HG02571 (cell line): ENCODE data around the gene ITM2B.
"Not testable (repeated sequence)": the region's sequence is repeated elsewhere in the genome, so short reads cannot be mapped to it uniquely, and the experiment has no call there.

Experiments
- ATAC-seq: cut with Tn5 transposase; IDR thresholded peaks from one replicate; pipeline ENCODE4 v1.9.1; 2021; ENCODE audit warnings: mild to moderate bottlenecking, moderate library complexity; ENCODE audit not compliant: unreplicated experiment

Gene ITM2B

DNA sequence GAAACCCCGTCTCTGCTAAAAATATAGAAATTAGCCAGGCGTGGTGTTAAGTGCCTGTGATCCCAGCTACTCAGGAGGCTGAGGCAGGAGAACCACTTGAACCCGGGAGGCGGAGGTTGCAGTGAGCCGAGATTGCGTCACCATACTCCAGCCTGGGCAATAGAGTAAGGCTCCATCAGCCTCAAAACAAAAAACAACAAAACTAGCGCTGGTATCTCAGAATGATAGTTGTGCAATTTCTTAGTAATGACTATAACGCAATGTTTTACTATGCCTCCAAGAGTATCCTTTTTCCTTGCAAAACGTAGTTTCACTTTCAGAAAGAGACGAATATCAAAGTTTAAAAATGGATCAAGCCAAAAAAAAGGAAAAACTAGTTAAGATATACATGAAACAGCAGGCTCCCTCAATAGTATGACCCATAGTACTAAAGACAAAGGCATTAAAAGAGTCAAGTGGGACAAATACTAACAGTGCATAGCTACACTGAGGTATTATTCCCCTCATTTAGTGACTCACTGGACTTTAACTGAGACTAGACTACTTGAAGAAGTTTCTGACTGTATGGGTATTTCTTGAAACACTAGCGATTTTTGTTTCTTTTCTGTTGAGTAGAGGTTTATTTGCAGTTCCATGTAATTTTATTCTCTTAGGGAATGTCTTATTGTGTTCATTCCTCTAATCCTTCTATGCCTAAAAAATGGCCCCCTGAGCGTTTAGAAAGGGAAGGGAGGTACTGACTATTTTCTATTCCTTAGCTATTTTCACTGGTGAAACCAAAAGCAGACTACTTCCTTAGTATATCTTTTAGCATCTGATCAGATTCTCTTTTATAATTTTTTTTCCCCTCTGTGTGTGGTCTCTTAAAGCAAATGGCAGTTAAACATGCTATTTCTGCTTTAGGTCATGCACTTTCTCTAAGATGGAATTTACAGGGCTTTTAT lies 10.4 kb upstream of the ITM2B start:
- no peak for ATAC-seq

DNA sequence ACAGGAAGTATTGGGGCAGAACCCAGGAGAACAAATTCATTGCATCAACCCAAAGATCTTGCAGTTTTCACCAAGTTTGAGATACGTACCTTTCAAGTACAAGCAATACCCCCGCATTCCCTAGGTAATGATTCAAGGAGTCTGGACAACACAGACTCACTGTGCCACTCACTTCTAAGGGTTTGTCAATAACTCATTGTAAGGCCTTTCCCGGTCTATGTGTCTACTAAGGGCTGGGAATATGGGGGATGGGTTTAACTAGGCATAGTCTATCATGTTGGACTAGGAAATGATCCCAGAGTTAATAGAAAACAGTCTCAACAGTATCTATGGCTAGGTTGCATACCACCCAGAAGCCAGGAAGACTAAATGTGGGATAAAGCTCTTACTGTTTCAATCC lies 8.3 kb upstream of the ITM2B start:
- no peak for ATAC-seq

DNA sequence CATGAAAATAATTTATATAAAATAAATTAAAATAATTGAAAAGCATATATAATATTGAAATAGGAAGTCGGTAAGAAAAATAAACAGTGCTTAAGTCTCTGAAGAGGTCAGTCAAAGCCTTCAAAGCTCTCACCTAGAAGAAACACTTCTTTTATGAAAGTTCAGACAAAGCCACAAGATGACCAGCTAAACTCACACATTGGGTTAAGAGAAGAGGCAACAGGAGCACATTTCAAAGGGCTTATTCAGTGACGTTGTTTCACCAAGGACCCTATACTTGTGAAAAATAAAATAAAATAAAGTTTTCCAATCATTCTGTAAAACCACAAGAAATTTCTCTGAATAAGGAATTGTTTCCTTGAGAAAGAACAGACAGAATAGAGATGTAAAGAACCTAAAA lies 2.5 kb upstream of the ITM2B start:
- ATAC-seq: no peak

DNA sequence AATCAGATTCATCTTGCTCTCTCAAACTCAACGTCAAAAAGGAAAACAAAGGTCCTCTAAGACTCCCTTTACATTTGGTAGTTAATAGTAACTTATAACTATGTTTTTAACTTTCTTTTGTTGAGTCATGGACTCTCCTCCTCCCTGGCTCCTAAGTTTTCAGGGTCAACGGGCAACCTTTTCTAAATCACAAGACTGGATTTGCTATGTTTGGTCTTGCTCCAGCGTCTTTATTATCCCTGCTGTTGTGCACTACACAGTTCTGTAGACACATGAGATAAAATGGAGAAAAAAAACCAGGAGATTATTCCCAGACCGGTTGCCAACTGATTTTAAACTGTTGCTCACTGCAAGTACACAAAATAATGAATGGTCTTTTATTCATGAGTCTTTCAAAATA lies 1.9 kb upstream of the ITM2B start:
- no peak for ATAC-seq

DNA sequence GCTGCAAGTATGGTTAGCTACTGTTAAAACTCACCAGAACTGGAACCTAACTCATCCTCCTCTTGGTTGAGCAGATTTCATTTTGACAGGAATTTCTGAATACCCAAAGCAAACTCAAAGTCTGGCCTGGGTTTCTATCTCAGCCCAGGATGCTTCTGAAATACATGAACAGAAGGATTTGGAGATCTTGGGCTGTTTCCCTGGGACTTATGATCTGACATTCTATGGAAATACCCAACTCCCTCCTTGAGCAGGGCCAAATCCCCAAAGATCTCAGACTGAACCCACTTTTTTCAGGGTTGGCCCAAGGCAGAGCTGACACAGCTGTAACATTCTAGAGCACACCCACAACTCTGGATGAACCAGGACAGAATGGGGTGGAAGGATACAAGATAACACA lies 1.1 kb upstream of the ITM2B start:
- no peak for ATAC-seq

DNA sequence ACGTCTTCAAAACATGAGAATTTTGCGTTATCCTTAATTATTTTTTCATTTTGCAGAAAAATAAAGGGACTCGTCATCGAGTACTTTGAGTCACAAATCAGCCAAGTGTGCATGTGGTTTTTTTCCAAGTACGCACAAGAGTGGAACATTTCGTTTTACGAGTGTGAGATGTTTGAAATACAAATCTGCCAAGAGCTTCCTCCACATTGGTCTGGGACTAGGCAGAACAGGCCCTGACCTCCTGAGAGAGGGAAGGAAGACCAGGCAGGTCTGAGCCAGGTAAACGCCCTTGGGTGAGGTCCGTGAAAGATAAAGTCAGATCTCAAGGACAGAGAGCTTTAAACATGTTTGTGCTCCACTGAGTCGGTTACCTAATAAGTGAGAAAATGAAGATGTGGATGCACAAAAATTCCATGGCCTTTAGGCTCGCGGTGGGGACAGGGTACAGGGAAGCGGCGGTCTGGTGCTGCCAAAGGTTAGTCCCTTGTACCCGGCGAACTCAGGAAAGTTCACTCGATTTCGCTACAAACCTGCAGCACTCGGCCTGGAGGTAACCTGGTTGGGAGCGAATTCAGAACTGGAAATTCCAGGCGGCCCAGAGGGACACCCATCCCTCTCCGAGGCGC lies 473 bp upstream of the ITM2B start:
- peak; percentile 6 for ATAC-seq

DNA sequence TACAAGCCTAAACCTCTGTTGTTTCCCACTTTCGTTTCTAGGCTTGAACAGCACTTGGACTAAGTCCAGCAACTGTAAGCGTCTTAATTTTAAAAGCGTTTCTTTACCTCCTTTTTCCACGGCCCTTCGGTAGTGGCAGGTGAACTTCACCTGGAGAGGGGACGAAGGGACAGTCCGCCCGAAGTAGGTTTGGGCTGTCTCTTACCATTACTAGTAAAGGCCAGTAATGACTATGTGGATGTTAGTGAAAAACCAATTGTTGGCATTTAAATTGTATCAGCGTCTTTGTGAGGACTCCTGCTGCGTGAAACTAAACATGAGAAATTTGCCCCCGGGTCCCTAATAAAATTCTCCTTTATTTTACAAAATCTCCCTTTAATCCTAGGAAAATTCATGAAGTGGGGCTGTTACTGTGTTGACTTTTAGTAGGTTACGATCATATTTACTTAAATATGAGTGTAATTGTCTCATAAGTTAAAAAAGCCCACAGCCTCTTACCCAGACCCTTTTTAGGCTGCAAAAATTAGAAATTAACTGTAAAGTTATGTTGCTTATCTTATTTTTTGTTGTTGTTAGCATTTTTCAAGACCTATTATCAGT lies 983 bp downstream of the ITM2B start:
- no peak for ATAC-seq

DNA sequence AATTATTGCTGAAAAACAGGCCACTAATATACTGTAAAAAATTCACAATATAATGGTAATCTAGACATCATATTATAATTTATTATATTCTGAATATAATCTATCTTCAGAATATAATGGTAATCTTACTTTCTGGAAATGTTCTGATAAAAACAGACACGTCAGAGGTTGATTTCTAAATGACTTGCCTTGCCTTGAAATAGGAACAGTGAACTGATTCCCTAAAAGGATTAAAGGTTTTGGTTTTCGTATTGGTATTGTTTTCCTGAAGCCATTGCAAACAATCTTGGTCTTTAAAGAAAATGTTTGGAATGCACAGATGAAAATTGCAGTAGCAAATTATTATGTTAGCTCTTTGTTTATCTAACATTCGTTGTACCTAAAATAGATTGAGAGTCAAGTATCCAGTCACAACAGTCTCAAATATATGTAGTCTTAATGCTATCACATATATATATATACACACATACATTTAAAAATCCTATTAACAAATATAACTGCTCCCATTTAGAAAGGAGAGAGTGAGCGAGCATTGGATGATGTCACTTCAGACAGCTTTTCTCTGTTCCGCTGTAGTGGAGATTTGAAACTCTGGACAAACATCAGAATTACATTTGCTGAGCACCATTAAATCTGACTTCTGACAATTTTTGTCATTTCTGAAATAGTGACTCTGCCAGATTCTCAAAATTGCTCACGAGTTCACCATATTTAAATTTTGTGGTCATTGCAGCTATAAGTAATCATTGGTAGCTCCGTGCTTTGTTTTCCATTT lies 1.7 kb downstream of the ITM2B start:
- peak; percentile 43 for ATAC-seq

DNA sequence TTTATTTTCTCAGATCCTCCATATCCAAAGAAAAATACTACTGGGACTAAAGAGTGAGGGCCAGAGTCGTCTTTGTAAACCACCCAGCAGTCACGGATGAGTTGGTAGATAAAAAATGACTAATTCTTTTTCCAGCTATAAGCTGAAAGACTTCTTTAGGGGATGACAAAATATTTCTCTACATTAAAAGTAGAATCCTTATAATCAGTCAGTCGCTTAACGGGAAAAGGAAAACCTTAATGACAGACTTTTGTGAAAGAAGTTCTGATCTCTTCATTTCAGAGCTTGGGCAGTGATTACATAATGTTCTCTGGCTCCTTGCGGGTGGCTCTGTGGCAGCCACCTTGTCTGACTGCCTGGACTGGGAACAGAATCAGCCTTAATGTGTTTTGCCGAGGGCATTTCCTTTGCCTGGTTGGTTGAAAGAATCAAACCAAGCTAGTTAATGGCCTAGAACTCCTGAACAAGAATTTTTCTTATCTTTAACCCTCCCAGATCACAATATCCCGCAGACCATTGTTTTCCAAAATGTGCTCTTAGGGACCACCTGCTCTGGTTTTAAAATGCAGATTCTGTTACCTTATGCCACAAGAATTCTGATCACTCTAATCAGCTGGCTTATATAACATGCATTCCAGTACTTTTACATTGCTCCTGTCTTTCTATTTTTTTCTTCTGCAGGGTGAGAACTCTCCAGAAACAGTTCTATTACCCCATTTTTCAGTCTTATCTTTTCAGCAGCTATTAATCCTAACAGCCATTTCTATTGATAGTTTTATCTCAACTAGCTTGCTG lies 2.5 kb downstream of the ITM2B start:
- ATAC-seq: no peak

DNA sequence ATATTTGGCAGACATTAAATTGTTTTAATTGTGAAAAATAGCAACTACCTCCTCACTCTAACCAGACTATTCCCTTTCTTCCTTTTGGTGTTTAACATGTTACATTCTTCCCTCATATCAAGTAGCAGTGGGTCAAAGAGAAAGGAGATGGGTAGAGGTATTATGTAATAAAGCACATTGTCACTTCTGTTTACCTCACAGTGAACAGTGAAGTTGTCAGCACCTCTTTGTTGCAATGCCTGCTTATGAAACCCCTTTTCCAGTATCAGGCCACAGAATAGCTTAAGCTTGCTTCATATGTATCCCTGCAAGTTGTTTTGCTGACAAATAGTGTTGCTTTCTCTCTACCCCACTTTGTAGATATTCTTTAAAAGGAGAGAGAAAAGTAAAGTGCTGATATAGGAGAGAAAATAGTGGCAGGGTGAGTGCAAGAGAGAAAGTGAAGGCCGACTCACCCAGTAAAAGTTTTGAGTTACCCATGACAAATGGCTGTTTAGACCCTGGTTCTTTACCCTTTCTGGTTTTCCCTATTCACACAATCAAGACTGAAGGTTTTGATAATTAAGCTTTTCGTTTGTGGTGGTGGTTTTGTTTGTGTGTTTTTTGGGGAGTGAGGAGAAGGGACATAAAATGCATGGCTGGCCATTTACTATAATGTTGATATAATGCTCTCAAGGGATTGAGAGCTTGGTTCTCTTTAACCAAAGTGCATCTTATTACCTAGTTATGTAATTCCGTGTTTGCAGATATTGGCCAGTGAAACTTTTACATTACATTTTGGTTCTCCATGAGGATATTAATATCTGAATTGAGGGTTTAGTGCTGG lies 3.7 kb downstream of the ITM2B start:
- no peak for ATAC-seq

DNA sequence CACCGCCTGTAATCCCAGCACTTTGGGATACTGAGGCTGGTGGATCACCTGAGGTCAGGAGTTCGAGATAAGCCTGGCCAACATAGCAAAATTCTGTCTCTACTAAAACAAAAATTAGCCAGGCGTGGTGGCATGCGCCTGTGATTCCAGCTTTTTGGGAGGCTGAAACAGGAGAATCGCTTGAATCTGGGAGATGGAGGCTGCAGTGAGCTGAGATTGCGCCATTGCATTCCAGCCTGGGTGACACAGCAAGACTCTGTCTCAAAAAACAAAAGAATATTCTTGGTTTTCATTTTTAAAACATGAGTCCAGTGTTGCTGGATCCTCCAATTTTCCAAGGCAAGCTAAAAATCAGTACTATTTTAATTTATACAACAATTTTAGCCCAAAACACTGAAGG lies 6.4 kb downstream of the ITM2B start:
- ATAC-seq: not testable (repeated sequence)

DNA sequence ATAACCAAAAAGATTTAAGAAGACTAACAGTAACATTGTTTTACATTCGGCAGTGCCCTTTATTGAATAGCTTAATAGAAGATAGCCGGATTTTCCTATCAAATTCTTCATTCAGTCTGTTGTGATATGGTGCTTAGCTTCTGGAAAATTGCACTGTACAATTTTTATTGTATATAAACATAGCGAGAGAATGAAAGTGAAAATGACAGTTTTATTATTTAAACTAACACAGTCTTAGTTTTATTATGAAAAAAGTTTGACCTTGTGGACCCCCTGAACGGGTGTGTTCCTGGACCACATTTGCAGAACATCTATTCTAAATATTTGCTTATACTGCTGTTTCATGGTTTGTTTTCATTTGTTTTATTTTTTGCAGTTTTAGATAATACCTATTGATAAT lies 8.6 kb downstream of the ITM2B start:
- ATAC-seq: no peak

DNA sequence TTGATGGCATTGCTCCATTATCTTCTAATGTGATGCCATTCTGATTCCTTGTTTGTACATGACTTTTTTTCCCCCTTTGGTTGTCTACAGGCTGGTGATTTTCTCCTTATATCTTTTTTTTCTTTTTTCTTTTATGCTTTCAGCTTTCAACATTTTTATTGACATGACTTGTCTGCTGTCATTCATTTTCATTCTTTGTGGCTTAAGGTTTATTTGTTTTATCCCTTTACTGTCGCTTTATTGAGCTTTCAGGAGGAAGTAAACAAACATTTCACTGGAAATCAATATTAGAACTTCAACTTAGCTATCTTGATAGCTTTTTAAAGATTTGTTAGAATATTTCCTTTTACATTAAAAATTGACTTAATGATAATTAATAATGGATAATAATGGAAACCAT lies 9.7 kb downstream of the ITM2B start:
- no peak for ATAC-seq

DNA sequence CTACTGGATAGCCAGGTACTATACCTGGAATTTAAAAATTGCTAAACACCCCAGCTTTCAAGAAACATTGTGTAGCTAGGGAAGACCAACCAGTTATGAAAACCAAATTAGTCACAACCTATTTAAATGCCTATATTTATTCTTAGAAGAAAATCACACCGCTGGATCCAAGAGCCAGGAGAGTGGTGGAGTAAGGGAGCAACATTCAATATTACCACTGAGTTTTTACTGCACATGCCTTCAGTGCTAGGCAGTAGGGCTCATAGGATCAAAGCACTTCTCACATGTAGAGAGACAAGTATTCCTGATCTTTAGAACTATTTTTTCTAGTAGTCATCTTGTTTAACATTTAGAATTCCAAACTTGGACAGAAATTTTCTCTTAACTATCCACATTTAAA lies 11.2 kb downstream of the ITM2B start:
- ATAC-seq: no peak

DNA sequence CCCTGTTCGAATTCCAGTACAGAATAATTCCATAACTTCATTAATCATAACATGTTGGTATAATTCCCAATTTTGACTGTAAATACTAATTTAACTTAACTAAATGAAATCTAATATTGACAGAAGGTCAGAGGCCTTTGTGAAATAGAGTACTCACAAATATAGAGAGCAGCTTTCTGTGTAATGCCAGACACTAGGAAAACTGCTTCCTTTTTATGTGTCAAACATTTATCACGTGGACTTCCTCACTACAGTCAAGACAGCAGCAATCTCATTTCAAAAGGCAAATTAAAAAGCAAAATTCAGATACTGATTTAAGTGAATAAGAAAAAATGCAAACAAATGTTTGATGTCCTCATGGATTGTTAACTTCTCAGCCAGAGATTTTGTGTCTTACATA lies 13.1 kb downstream of the ITM2B start:
- ATAC-seq: no peak

DNA sequence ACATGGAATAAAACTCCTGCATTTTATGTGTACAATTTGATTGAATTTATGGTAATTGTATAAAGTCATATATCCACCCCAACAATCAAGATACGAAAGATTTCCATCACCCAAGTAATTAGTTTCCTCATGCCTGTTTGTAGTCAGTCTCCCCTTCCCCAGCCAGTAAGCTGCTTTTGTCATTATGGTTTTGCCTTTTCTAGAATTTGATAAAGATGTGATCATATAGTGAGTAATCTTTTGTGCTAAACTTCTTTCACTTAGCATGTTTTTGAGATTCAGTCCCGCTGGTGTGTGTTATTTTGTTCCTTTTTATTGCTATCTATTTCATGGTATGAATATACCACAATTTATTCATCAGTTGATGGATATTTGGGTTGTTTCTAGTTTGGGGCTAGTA lies 16.0 kb downstream of the ITM2B start:
- ATAC-seq: no peak

DNA sequence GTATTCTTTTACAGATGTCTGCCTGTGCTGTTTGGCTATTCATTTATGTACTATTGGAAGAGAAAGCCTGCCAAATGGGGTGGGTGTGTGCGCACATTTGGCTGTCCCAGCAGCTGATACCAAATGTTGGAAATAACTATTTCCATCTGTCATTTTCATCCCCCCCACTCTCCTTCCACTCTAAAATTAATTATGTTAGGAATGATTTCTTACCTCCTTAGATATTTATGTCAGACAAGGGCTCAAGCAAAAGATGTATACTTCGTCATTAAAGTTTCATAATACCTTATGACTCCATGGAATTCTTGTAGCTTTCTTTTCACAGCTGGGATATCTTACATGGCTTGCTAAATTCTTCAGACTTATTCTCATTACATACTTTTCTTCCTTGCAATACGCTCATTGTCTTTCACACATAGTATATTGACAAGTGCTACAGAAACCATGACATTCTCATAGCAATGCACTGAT lies 18.6 kb downstream of the ITM2B start:
- no peak for ATAC-seq

DNA sequence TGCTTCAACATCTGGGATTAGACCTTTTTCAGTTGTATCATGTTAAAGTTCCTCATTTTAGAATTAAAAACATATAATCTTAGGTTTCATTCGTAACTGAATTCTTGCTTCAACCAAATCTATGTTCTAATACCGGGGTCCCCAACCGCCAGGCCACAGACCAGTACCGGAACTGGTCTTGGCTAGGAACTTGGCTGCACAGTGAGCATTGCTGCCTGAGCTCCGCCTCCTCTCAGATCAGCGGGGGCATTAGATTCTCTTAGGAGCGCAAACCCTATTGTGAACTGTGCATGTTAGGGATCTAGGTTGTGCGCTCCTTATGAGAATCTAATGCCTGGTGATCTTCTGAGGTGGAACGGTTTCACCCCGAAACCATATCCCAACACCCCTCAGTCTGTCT lies 19.2 kb downstream of the ITM2B start:
- no peak for ATAC-seq

DNA sequence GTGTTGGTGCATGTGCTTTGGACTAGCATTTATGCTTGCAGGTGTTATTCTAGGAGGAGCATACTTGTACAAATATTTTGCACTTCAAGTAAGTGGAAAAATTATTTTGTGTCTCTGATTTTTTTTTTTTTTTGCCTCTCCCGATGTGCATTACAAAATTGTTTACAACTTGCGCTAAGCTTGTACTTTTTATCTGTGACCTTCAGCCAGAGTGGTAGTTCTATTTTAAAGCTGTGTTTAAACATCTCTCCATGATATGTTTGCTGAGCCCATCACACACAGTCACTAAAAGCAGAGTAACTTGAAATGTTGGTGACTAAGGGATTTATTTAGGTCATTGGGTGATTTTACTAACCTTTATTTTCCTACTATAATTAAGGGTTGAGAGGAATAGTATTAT lies 20.8 kb downstream of the ITM2B start:
- no peak for ATAC-seq

DNA sequence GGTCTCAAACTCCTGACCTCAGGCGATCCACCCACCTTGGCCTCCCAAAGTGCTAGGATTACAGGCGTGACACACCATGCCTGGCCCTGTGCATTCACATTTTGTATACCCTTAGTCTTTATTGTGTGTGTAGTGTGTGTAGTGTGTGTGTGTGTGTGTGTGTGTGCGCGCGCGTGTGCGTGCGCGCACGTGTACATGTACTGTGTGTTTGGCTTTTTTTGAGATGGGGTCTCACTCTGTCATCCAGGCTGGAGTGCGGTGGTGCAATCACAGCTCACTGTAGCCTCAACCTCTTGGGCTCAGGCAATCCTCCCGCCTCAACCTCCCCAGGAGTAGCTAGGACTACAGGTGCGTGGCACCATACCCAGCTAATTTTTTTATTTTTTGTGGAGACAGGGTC lies 22.1 kb downstream of the ITM2B start:
- no peak for ATAC-seq
